Left lung (tissue), 10 donors: ENCODE measurements around the gene SLIT3. TPM values are rescaled to one million over a fixed set of nuclear protein-coding genes. Genes with fewer than 3 reads are reported as not detected.

Experiments used
- ATAC-seq: fragments of 200-7000 bp; cut with Tn5 transposase; one replicate; pipeline ENCODE4 v1.9.1; 2020; ENCODE audit warnings: moderate library complexity
- DNase-seq, 4 donors: peaks; one replicate each; pipeline ENCODE4 v3.0.0-alpha.2; 2013 to 2020
- H3K27ac ChIP-seq, 2 donors: fragments of 200-600 bp; sonication (generic) in 1 of 2; one replicate each; pipeline versions ENCODE4 v1.5.0 to v1.8.0; 2020 to 2021
- H3K27me3 ChIP-seq, 2 donors: fragments of 200-600 bp; sonication (generic) in 1 of 2; one replicate each; pipeline versions ENCODE4 v1.5.0 to v1.8.0; 2020 to 2021
- H3K36me3 ChIP-seq, 2 donors: fragments of 200-600 bp; sonication (generic) in 1 of 2; one replicate each; pipeline versions ENCODE4 v1.5.0 to v1.8.0; 2020 to 2021
- H3K4me1 ChIP-seq, 2 donors: fragments of 200-600 bp; one replicate each; pipeline ENCODE4 v1.8.0; 2021
- H3K4me3 ChIP-seq, 2 donors: fragments of 200-600 bp; sonication (generic) in 1 of 2; one replicate each; pipeline versions ENCODE4 v1.5.0 to v1.8.0; 2020 to 2021; ENCODE audit warnings: mild to moderate bottlenecking in 1 of 2
- H3K9me3 ChIP-seq, 2 donors: fragments of 200-600 bp; sonication (generic) in 1 of 2; one replicate each; pipeline versions ENCODE4 v1.5.0 to v1.8.0; 2020 to 2021
- CTCF ChIP-seq, 2 donors: fragments of 200-600 bp; sonication (generic) in 1 of 2; IDR thresholded peaks; one replicate each; pipeline versions ENCODE4 v1.5.0 to v1.8.0; 2021; ENCODE audit warnings: antibody characterized with exemption in 2 of 2
- intact Hi-C, 2 donors: fragments of 100-400 bp; cut with DNase I; formaldehyde crosslinking; loops; one replicate each; pipeline versions ENCODE4 v1.11.2 to v1.14.2; 2022
- polyA plus RNA-seq, 6 donors: library from polyadenylated mRNA; unstranded; fragments of 120-200 nt; gene quantifications; one replicate each; pipeline ENCODE4 v1.2.1, GENCODE V29; 2013; ENCODE audit not compliant: insufficient read length in 6 of 6
- total RNA-seq, 2 donors: library from RNA; stranded (reverse); fragmentation: NEBNext Ultra II Directional; extraction: Animal tissue kit (Norgen Biotek cat#: 25700); gene quantifications; one replicate each; pipeline ENCODE4 v1.2.1, GENCODE V29; 2021
- donor health status: DM: no; HTN: yes; CAD: no.
- donor health status: DM: no; HTN: no; CAD: no.

SLIT3 gene
- total and polyA plus RNA-seq, 8 donors, result 37.6 to 77.1 (median 45.9) TPM

- intact Hi-C loops, result no loop called here
- no peak for TF ChIP-seq CTCF (IDR thresholded peaks at IDR 0.05)
- ATAC-seq (no peak), DNase-seq (no peak)
- Histone ChIP-seq H3K27ac (no peak overlapping the region), H3K9me3 (no peaks in the 10 kb centered on the region), H3K36me3 (no peaks in the 10 kb centered on the region), H3K4me3 (no peak overlapping the region), H3K27me3 (peaks cover 10 to 83% of the 10 kb centered on the region in 2 donors), H3K4me1 (no peaks in the 10 kb centered on the region)
Measured at GRCh38 chr5:168817591-168817990, 483.3 kb downstream of the SLIT3 start.

GRCh38 chr5:168816661-168817060, 484.3 kb downstream of the SLIT3 start:
- no peak overlapping the region for H3K4me3 ChIP-seq
- no peak for TF ChIP-seq CTCF (IDR thresholded peaks at IDR 0.05)
- intact Hi-C loops, result no loop called here
- no peaks in the 10 kb centered on the region for H3K36me3 ChIP-seq
- peaks cover 10 to 79% of the 10 kb centered on the region in 2 donors for H3K27me3 ChIP-seq
- H3K4me1 ChIP-seq, result no peaks in the 10 kb centered on the region
- H3K27ac ChIP-seq, result no peak overlapping the region
- no peak for ATAC-seq
- no peaks in the 10 kb centered on the region for H3K9me3 ChIP-seq
- DNase-seq, result no peak

GRCh38 chr5:168813184-168813968, 487.6 kb downstream of the SLIT3 start:
- no peaks in the 10 kb centered on the region for H3K9me3 ChIP-seq
- H3K4me1 ChIP-seq, result no peaks in the 10 kb centered on the region
- ATAC-seq (no peak), DNase-seq (no peak)
- H3K4me3 ChIP-seq, result no peak overlapping the region
- no peaks in the 10 kb centered on the region for H3K36me3 ChIP-seq
- peaks cover 5 to 83% of the 10 kb centered on the region in 2 donors for H3K27me3 ChIP-seq
- H3K27ac ChIP-seq, result no peak overlapping the region
- intact Hi-C loops, result no loop called here
- no peak for TF ChIP-seq CTCF (IDR thresholded peaks at IDR 0.05)

GRCh38 chr5:168810641-168811040, 490.3 kb downstream of the SLIT3 start:
- Histone ChIP-seq H3K9me3 (no peaks in the 10 kb centered on the region), H3K4me1 (no peaks in the 10 kb centered on the region), H3K27ac (no peak overlapping the region), H3K27me3 (peaks cover 0 to 82% of the 10 kb centered on the region in 2 donors), H3K36me3 (no peaks in the 10 kb centered on the region), H3K4me3 (no peak overlapping the region)
- ATAC-seq (no peak), DNase-seq (no peak)
- intact Hi-C loops, result no loop called here
- TF ChIP-seq CTCF (IDR thresholded peaks at IDR 0.05), result no peak

DNA sequence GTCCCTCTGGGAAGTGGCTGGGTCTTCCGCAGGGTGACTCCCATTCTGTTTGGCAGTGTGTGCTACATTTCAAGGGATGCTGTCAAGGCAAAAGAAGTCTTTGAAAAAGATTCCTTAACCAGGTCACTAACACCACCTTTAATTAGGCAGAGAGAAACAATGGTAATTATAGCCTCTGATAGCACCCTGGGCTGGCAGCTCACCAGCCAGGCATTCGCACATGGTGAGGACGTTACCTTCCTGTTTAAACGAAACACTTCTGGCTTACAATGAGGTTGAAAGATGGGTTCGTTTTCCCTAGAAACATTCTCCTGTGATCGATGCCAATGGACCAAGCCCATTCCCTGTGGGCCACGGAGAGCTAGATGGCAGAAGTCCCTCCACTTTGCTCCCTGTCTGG, 491.7 kb downstream of the SLIT3 start:
- Histone ChIP-seq H3K4me1 (no peaks in the 10 kb centered on the region), H3K27me3 (peaks cover 0 to 73% of the 10 kb centered on the region in 2 donors), H3K4me3 (no peak overlapping the region), H3K9me3 (no peaks in the 10 kb centered on the region), H3K36me3 (no peaks in the 10 kb centered on the region), H3K27ac (no peak overlapping the region)
- no peak for TF ChIP-seq CTCF (IDR thresholded peaks at IDR 0.05)
- no peak for DNase-seq
- ATAC-seq, result no peak
- intact Hi-C loops, result no loop called here
